C1 segment of cervical spinal cord (tissue), 14 donors: ENCODE measurements around the gene HCN1.

Experiments used
- DNase-seq, 14 donors: peaks; one replicate each; lab custom pipeline; 2025; lab: John Stamatoyannopoulos, UW

HCN1 gene

GRCh38 chr5:45295231-45295630 lies 400.9 kb downstream of the HCN1 start:
- no peak for DNase-seq

- peak in 1 of 14 donors; percentile 91 for DNase-seq
Observed at GRCh38 chr5:45288746-45289145, 407.4 kb downstream of the HCN1 start.

- no peak for DNase-seq
Observed at GRCh38 chr5:45284436-45284835, 411.7 kb downstream of the HCN1 start.

- no peak for DNase-seq
Observed at GRCh38 chr5:45281081-45281480, 415.1 kb downstream of the HCN1 start.

GRCh38 chr5:45279109-45279508 lies 417.1 kb downstream of the HCN1 start:
- DNase-seq = no peak

- no peak for DNase-seq
Observed at GRCh38 chr5:45277860-45278259, 418.3 kb downstream of the HCN1 start.

- DNase-seq = no peak
Observed at GRCh38 chr5:45274241-45274640, 421.9 kb downstream of the HCN1 start.

- DNase-seq = no peak
Observed at GRCh38 chr5:45271626-45272025, 424.6 kb downstream of the HCN1 start.

GRCh38 chr5:45264447-45264846 lies 431.7 kb downstream of the HCN1 start:
- DNase-seq = no peak

- DNase-seq = no peak
Observed at GRCh38 chr5:45262061-45262590, 434.1 kb downstream of the HCN1 start.

GRCh38 chr5:45261125-45261524 lies 435.1 kb downstream of the HCN1 start:
- no peak for DNase-seq

GRCh38 chr5:45260292-45260691 lies 435.9 kb downstream of the HCN1 start:
- no peak for DNase-seq

- no peak for DNase-seq
Observed at GRCh38 chr5:45252978-45253377, 443.2 kb downstream of the HCN1 start.

- no peak for DNase-seq
Observed at GRCh38 chr5:45252541-45252940, 443.6 kb downstream of the HCN1 start.

- DNase-seq = no peak
Observed at GRCh38 chr5:45225571-45226031, 470.6 kb downstream of the HCN1 start.

GRCh38 chr5:45205403-45205961 lies 490.7 kb downstream of the HCN1 start:
- DNase-seq = no peak
